ENCODE results near the gene LYSMD2. TPM values are rescaled to one million over a fixed set of nuclear protein-coding genes. Genes with fewer than 3 reads are reported as not detected.

LYSMD2 gene
- total RNA-seq, 1 donor from 2014 or later = not detected

DNA sequence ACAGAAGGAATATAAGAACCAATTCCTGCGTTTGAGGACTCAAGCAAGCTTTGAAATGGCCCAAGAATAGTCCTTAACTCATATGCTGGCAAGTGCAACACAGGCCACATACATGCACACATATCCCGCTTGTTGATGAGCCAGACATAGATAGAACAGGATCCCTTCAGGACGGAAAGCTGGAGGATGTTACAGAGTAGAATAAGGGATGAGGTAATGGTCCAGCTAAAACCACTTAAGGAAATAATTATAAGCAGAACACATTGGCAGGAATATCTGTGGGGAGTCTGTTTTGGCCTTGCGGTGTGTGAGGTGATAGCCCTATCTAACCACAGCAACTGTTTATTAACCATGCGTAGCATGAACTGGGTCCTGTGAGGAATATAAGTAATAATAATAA lies 31.2 kb downstream of the LYSMD2 start:
- H3K9ac ChIP-seq = no peak overlapping the region
- Mint-ChIP-seq H3K36me3 (no peaks in the 10 kb centered on the region), H3K4me3 (no peak overlapping the region), H3K27me3 (ENCODE audit: insufficient read depth, low read depth) (no peaks in the 10 kb centered on the region), H3K9me3 (no peaks in the 10 kb centered on the region), H3K27ac (no peak overlapping the region), H3K4me1 (no peaks in the 10 kb centered on the region)
- H3F3A ChIP-seq (ENCODE audit: low read depth) = no peaks in the 10 kb centered on the region
- H3K27me3 ChIP-seq = no peaks in the 10 kb centered on the region
- no peaks in the 10 kb centered on the region for H3K36me3 ChIP-seq
- TF ChIP-seq EZH2 (IDR thresholded peaks at IDR 0.05) (no peak), CTCF (IDR thresholded peaks at IDR 0.05) (no peak), EZH2phosphoT487 (IDR thresholded peaks at IDR 0.05) (no peak)
- DNase-seq (ENCODE audit: low spot score) = no peak
- H3K4me2 ChIP-seq = no peak overlapping the region
- no peaks in the 10 kb centered on the region for H3K79me2 ChIP-seq (ENCODE audit: low read depth)
- H3K9me3 ChIP-seq (ENCODE audit: low read depth) = no peaks in the 10 kb centered on the region
- H3K27ac ChIP-seq = no peak overlapping the region
- no peak overlapping the region for H3K4me3 ChIP-seq
- no peaks in the 10 kb centered on the region for H3K4me1 ChIP-seq
- H2AFZ ChIP-seq (replicated peaks) = no peak overlapping the region
- H4K20me1 ChIP-seq (ENCODE audit: low read depth) = no peaks in the 10 kb centered on the region

DNA sequence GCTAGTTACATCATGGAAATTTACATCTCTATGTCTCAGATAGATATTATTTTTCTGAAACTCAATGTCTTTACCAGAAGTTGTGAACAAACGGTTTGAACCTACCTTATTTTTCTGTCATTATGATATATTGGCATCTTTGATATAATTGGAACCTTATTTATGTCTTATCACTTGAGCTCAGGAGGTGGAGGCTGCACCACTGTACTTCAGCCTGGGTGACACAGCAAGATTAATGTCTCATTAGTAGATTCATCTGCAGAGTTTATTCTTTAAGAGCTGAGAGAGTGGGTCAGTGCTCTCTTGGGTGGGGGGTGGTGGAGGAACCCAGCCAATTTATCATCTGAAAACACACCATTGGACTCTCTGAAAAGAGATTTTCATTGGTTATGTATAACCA lies 34.7 kb downstream of the LYSMD2 start:
- H3K27me3 Mint-ChIP-seq (ENCODE audit: insufficient read depth, low read depth) = no peaks in the 10 kb centered on the region
- Histone ChIP-seq H3K4me3 (no peak overlapping the region), H3K27ac (no peak overlapping the region), H2AFZ (replicated peaks) (no peak overlapping the region), H3K9ac (no peak overlapping the region), H4K20me1 (ENCODE audit: low read depth) (no peaks in the 10 kb centered on the region), H3K36me3 (no peaks in the 10 kb centered on the region), H3K79me2 (ENCODE audit: low read depth) (no peaks in the 10 kb centered on the region), H3K4me1 (no peaks in the 10 kb centered on the region), H3K4me2 (no peak overlapping the region), H3K27me3 (no peaks in the 10 kb centered on the region), H3F3A (ENCODE audit: low read depth) (no peaks in the 10 kb centered on the region), H3K9me3 (ENCODE audit: low read depth) (no peaks in the 10 kb centered on the region)
- TF ChIP-seq CTCF (IDR thresholded peaks at IDR 0.05) (no peak), EZH2 (IDR thresholded peaks at IDR 0.05) (no peak), EZH2phosphoT487 (IDR thresholded peaks at IDR 0.05) (no peak)
- DNase-seq (ENCODE audit: low spot score) = no peak
- H3K4me3 Mint-ChIP-seq = no peak overlapping the region
- no peaks in the 10 kb centered on the region for H3K36me3 Mint-ChIP-seq
- no peaks in the 10 kb centered on the region for H3K4me1 Mint-ChIP-seq
- H3K9me3 Mint-ChIP-seq = no peaks in the 10 kb centered on the region
- no peak overlapping the region for H3K27ac Mint-ChIP-seq

- no peaks in the 10 kb centered on the region for H3K4me1 Mint-ChIP-seq
- no peak overlapping the region for H2AFZ ChIP-seq (replicated peaks)
- no peaks in the 10 kb centered on the region for H3K9me3 ChIP-seq (ENCODE audit: low read depth)
- H3K9ac ChIP-seq = no peak overlapping the region
- no peak overlapping the region for H3K4me3 ChIP-seq
- no peaks in the 10 kb centered on the region for H3K9me3 Mint-ChIP-seq
- H3K27ac Mint-ChIP-seq = no peak overlapping the region
- no peak overlapping the region for H3K27ac ChIP-seq
- no peaks in the 10 kb centered on the region for H3K79me2 ChIP-seq (ENCODE audit: low read depth)
- no peaks in the 10 kb centered on the region for H3K27me3 ChIP-seq
- TF ChIP-seq CTCF (IDR thresholded peaks at IDR 0.05) = no peak
- no peak for TF ChIP-seq EZH2phosphoT487 (IDR thresholded peaks at IDR 0.05)
- H3K36me3 ChIP-seq = no peaks in the 10 kb centered on the region
- no peak overlapping the region for H3K4me2 ChIP-seq
- no peaks in the 10 kb centered on the region for H3F3A ChIP-seq (ENCODE audit: low read depth)
- no peaks in the 10 kb centered on the region for H3K4me1 ChIP-seq
- no peak overlapping the region for H3K4me3 Mint-ChIP-seq
- H4K20me1 ChIP-seq (ENCODE audit: low read depth) = no peaks in the 10 kb centered on the region
- H3K27me3 Mint-ChIP-seq (ENCODE audit: insufficient read depth, low read depth) = no peaks in the 10 kb centered on the region
- no peaks in the 10 kb centered on the region for H3K36me3 Mint-ChIP-seq
- DNase-seq (ENCODE audit: low spot score) = no peak
Observed at GRCh38 chr15:51699373-51699772, 38.1 kb downstream of the LYSMD2 start.

DNA sequence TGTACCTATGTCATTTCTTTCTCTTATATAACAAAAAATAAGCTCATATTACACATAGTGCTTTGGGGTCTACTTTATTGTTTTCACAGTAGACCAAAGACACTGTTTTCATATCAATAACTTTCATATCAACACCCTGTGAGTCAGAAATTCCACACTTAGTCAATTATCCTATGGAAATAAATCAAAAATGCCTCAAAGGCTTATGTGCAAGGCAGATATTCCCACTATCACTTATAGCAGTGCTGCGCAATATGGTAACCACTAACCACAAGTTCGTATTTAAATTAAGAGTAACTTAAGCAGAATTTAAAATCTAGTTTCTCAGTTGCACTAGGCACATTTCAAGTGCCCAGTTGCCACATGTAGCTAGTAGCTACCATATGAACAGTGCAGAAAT lies 40.3 kb downstream of the LYSMD2 start:
- H3K36me3 Mint-ChIP-seq = no peaks in the 10 kb centered on the region
- no peaks in the 10 kb centered on the region for H3K9me3 Mint-ChIP-seq
- no peaks in the 10 kb centered on the region for H3K36me3 ChIP-seq

More for the DNA sequence above, 40.3 kb downstream of the LYSMD2 start:
- Histone ChIP-seq H3K4me2 (no peak overlapping the region), H2AFZ (replicated peaks) (no peak overlapping the region), H3K4me3 (no peak overlapping the region), H3K27ac (no peak overlapping the region), H3K27me3 (no peaks in the 10 kb centered on the region), H3K9ac (no peak overlapping the region), H4K20me1 (ENCODE audit: low read depth) (no peaks in the 10 kb centered on the region), H3F3A (ENCODE audit: low read depth) (no peaks in the 10 kb centered on the region), H3K79me2 (ENCODE audit: low read depth) (no peaks in the 10 kb centered on the region), H3K4me1 (no peaks in the 10 kb centered on the region), H3K9me3 (ENCODE audit: low read depth) (no peaks in the 10 kb centered on the region)
- DNase-seq (ENCODE audit: low spot score) = no peak
- H3K4me1 Mint-ChIP-seq = no peaks in the 10 kb centered on the region
- no peaks in the 10 kb centered on the region for H3K27me3 Mint-ChIP-seq (ENCODE audit: insufficient read depth, low read depth)
- TF ChIP-seq EZH2 (IDR thresholded peaks at IDR 0.05) (no peak), CTCF (IDR thresholded peaks at IDR 0.05) (no peak), EZH2phosphoT487 (IDR thresholded peaks at IDR 0.05) (no peak)
- no peak overlapping the region for H3K27ac Mint-ChIP-seq
- no peak overlapping the region for H3K4me3 Mint-ChIP-seq

All from neural progenitor cell (in vitro differentiated cells).